GM12874 (cell line): Measurements from ENCODE around the gene CGRRF1.

Experiments
- TF ChIP-seq, protein P1 (sequence below): IDR thresholded peaks from 2 replicates; pipeline ENCODE4 v1.5.1; 2011; ENCODE audit warnings: low read depth, mild to moderate bottlenecking, control low read depth, low read length, moderate library complexity; ENCODE audit not compliant: insufficient read depth

The CGRRF1 gene

DNA sequence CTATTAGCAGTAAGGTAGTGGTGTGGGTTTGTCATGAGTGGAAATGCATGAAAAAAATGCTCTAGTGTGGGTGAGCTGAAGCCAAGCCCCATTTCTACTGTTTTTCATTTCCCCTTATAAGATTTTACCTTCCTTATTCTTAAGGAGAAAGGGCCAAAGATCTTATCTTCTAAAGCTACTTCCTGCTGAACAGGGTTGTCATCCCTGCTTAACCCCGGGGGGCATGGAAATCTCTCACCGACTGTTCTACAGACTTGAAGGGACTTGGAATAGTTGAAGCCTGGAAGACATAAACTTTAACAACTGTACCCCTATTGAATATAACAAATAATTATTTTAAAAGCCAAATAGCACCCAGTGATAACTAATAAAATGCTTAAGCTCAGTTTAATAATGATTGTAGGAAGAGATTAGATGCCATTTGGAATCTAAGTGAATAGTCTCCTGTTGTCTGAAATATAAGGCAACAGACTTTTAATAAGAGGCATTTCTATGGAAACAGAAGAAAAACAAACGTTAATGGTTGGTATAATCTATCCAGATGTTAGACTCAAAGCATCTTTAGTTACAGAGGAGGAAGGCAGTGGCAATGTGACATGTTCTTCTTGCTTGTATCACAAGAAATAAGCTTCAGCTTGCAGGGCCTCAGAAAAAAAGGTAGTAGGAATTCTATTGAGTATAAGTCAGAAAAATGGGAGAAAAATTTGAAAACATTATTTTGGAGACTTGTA lies 19.1 kb upstream of the CGRRF1 start:
- TF ChIP-seq, protein P1, sequence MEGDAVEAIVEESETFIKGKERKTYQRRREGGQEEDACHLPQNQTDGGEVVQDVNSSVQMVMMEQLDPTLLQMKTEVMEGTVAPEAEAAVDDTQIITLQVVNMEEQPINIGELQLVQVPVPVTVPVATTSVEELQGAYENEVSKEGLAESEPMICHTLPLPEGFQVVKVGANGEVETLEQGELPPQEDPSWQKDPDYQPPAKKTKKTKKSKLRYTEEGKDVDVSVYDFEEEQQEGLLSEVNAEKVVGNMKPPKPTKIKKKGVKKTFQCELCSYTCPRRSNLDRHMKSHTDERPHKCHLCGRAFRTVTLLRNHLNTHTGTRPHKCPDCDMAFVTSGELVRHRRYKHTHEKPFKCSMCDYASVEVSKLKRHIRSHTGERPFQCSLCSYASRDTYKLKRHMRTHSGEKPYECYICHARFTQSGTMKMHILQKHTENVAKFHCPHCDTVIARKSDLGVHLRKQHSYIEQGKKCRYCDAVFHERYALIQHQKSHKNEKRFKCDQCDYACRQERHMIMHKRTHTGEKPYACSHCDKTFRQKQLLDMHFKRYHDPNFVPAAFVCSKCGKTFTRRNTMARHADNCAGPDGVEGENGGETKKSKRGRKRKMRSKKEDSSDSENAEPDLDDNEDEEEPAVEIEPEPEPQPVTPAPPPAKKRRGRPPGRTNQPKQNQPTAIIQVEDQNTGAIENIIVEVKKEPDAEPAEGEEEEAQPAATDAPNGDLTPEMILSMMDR, result no peak

DNA sequence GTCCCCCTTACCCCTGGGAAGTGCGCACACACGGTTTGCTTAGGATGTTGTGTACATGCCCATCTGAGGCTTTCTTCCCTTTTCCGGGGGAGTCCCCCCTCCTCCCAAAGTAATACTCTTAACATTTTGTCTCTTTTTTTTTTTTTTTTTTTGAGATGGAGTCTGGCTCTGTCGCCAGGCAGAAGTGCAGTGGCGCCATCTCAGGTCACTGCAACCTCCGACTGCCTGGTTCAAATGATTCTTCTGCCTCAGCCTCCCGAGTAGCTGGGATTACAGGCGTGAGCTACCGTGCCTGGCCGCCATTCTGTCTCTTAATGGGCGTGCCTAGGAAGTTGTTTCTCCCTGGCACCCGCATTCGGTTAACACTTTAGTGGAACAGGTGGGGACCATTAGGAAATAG lies 16.4 kb upstream of the CGRRF1 start:
- TF ChIP-seq, protein P1, result 0 out of 2 replicates have a peak, but pooled peaks have one; percentile 2

DNA sequence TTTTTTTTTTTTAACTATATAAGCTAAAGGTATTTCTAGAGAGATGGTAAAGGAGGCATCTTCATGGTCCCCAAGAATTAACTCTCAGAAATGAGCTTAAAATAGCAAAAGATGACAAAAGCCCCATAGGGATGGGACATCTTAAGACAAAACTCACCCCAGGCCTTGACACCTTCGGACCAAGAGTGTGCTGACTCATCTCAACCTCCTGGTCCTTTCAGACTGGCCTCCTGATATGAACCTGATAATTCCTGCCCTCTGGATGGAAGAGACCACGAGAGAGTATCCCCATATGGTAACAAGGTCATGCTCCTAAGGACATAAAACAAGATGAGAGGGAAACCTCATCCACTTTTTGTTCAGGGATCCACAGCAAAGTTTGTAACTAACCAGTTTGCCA lies 12.5 kb upstream of the CGRRF1 start:
- TF ChIP-seq, protein P1, result no peak

DNA sequence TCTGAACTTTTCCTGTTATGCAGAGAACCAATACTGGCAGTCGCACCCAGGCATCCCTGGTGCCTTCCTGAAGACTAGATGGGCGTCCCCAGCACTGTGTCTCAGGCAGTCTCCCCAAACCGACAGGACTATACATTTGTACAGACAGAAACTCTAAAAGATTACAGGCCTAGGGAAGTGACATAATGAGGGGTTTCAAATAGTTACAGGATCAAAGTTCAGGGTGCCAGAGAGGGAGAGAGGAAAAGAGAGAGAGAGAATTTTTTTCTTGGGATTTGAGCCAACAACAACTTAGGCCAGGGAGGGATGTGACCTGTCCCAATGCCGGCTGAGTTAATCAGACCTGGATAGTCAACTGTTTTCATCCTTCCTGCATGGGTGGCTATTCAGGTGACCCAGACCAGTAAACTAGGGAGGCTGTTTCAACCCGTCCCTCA lies 11.6 kb upstream of the CGRRF1 start:
- TF ChIP-seq, protein P1, result no peak

DNA sequence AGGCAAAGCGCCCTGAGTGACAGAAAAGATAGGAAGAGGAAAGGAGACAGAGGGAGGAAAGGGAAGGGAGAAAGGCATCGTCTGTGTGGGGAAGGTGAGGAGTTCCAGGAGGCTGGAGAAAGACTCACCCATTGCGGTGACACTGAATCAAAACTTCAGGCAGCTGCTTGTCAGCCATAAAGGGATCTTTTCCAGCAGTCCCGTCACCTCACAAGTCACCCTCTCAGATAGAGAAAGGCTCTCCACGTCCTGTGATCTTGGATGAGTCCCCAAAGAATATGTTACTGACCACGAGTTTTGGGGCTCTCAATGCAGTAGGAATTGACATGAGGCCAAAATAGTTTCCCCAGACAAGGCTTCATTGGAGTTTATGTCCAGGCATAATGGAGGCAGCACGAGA lies 11.1 kb upstream of the CGRRF1 start:
- TF ChIP-seq, protein P1, result no peak

DNA sequence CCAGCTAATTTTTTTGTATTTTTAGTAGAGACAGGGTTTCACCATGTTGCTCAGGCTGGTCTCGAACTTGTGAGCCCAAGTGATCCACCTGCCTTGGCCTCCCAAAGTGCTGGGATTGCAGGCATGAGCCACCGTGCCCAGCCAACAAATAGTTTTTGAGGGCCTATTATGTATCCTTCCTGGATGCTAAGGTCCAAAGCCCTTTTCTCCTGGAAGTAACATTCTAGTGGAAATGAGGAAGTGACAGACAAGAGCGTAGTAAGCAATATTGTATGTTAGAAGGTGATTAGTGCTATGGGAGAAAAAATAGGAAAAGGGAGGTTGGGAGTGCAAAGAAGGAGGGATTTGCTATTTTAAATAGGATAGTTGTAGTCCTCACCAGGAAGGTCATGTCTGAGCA lies 9.0 kb upstream of the CGRRF1 start:
- TF ChIP-seq, protein P1, result no peak

DNA sequence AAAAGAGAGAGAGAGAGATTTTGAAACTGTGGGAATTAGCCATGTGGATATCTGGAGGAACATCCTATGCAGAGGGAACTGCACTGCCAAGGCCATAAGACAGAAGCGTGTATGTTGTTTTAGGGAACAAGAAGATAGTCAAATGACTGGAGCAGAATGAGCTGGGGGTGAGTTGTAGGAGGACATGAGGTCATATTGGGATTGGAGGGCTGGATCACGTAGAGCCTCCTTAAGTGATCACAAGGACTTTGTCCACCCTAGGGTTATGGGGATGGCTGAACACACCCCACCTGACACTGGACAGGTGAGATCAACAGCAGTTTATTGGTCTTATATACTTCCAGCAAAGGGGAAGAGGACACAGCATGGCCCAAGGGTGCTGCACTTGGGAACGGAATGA lies 8.2 kb upstream of the CGRRF1 start:
- TF ChIP-seq, protein P1, result no peak

DNA sequence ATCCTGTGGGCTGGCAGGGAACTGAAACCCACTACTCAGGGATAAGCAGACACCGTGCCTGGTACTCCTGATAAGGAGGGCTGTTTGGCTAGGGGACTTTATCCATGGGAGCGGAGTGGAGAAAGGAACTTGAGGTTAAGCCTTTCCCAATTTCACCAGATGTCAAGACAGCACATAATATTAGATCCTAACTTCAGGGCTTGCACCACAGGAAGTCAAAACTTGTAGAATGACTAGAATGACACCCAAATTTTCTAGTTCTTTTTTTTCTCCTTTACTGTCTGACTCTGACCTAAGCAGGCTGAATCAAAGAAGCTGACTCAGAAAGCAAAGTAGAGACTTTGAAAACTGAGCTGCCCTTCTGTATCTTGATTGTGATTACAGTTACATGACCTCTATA lies 7.1 kb upstream of the CGRRF1 start:
- TF ChIP-seq, protein P1, result no peak
